Colonic mucosa (tissue), 4 donors: ENCODE measurements around the gene OBP2A. TPM values are rescaled to one million over a fixed set of nuclear protein-coding genes. Genes with fewer than 3 reads are reported as not detected.

Source experiments
- DNase-seq: peaks from one replicate; pipeline ENCODE4 v3.0.0-alpha.2; 2020
- H3K27ac ChIP-seq: fragments of 200-600 bp; one replicate; pipeline ENCODE4 v1.8.0; 2021
- H3K27me3 ChIP-seq: fragments of 200-600 bp; one replicate; pipeline ENCODE4 v1.8.0; 2021
- H3K36me3 ChIP-seq: fragments of 200-600 bp; one replicate; pipeline ENCODE4 v1.8.0; 2021
- H3K4me1 ChIP-seq: fragments of 200-600 bp; one replicate; pipeline ENCODE4 v1.8.0; 2021; ENCODE audit warnings: mild to moderate bottlenecking
- H3K4me3 ChIP-seq: fragments of 200-600 bp; one replicate; pipeline ENCODE4 v1.8.0; 2021
- H3K9ac ChIP-seq, 2 donors: one replicate each; pipeline ENCODE4 v1.7.0; 2013; ENCODE audit warnings: control low read depth in 2 of 2, low read depth in 2 of 2, low read length in 2 of 2
- H3K9me3 ChIP-seq: fragments of 200-600 bp; one replicate; pipeline ENCODE4 v1.8.0; 2021
- intact Hi-C: fragments of 100-400 bp; cut with DNase I; formaldehyde crosslinking; loops from one replicate; pipeline ENCODE4 v1.14.1; 2022
- total RNA-seq, 2 donors: library from RNA; stranded (reverse); fragmentation: NEBNext Ultra II Directional in 1 of 2; extraction: Animal tissue kit (Norgen Biotek cat#: 25700) in 1 of 2; gene quantifications; one replicate each; pipeline ENCODE4 v1.2.1, GENCODE V29; 2021
- TF ChIP-seq, protein P1 (sequence below): fragments of 200-600 bp; IDR thresholded peaks from one replicate; pipeline ENCODE4 v1.8.0; 2022; ENCODE audit warnings: antibody characterized with exemption, mild to moderate bottlenecking
- donor health status: healthy.
- donor health status: DM: no; HTN: no; CAD: no.
- donor health status: DM: no; HTN: no; CAD: no.

OBP2A gene
- total RNA-seq, 2 donors from 2014 or later: not detected

DNA sequence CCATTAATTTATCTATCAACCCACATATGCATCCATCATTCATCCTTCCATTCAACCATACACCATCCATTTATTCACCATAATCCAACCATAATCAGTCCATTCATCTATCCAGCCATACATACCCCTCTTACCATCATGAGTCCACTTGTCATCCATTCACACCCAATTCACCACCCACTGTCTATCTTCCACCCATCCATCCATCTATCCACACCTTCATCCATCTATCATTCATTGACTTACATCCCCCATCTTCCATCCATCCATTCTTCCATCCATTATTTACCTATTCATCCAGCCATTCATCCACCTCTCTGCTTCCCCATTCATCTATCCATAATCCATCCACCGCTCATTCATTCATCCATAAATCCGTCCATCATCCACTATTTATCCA is 33.4 kb downstream of the OBP2A start:
- Histone ChIP-seq H3K9me3 (no peaks in the 10 kb centered on the region), H3K27me3 (no peaks in the 10 kb centered on the region), H3K4me3 (no peak overlapping the region), H3K4me1 (no peaks in the 10 kb centered on the region), H3K27ac (no peak overlapping the region), H3K9ac (no peak overlapping the region), H3K36me3 (no peaks in the 10 kb centered on the region)
- TF ChIP-seq, protein P1, sequence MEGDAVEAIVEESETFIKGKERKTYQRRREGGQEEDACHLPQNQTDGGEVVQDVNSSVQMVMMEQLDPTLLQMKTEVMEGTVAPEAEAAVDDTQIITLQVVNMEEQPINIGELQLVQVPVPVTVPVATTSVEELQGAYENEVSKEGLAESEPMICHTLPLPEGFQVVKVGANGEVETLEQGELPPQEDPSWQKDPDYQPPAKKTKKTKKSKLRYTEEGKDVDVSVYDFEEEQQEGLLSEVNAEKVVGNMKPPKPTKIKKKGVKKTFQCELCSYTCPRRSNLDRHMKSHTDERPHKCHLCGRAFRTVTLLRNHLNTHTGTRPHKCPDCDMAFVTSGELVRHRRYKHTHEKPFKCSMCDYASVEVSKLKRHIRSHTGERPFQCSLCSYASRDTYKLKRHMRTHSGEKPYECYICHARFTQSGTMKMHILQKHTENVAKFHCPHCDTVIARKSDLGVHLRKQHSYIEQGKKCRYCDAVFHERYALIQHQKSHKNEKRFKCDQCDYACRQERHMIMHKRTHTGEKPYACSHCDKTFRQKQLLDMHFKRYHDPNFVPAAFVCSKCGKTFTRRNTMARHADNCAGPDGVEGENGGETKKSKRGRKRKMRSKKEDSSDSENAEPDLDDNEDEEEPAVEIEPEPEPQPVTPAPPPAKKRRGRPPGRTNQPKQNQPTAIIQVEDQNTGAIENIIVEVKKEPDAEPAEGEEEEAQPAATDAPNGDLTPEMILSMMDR: no peak
- DNase-seq: no peak
- intact Hi-C loops: no loop called here

DNA sequence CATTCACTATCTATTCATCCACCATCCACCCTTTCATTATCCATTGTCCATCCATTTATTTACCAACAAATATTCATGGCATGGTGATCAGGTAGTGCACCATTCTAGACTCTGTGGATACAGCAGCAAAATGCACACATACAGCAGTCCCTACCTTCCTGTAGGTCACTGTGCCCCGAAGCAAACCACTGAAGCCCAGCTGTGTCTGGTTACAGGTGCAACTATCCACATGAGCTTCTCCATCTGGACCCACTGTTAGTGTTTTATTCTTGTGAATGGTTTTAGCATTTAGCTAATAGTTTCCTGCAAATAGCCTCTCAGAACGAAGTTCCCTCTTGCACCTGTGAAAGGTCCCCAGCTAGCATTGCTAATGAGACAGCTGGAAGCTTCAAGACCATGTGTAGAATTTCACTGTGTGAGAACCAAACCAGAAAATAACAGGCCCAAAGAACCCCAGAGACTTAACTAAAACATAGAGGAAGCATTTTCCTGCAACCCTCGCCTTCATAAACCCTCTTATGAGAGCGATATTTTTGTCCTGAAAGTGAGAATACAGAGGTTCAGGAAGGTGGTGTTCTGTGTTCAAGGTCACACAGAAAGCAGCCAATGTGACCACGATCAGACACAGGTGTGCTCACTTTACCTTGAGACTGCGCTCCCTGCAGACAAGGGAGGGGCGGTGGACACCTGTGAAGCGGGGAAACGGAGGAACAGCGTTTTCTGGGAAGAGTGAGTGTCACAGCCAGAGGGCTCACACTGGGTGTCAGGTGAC is 34.1 kb downstream of the OBP2A start:
- no peak for DNase-seq
- Histone ChIP-seq H3K4me1 (no peaks in the 10 kb centered on the region), H3K4me3 (no peak overlapping the region), H3K9ac (no peak overlapping the region), H3K27me3 (no peaks in the 10 kb centered on the region), H3K36me3 (no peaks in the 10 kb centered on the region), H3K27ac (no peak overlapping the region), H3K9me3 (no peaks in the 10 kb centered on the region)
- intact Hi-C loops: no loop called here
- TF ChIP-seq, protein P1: no peak

DNA sequence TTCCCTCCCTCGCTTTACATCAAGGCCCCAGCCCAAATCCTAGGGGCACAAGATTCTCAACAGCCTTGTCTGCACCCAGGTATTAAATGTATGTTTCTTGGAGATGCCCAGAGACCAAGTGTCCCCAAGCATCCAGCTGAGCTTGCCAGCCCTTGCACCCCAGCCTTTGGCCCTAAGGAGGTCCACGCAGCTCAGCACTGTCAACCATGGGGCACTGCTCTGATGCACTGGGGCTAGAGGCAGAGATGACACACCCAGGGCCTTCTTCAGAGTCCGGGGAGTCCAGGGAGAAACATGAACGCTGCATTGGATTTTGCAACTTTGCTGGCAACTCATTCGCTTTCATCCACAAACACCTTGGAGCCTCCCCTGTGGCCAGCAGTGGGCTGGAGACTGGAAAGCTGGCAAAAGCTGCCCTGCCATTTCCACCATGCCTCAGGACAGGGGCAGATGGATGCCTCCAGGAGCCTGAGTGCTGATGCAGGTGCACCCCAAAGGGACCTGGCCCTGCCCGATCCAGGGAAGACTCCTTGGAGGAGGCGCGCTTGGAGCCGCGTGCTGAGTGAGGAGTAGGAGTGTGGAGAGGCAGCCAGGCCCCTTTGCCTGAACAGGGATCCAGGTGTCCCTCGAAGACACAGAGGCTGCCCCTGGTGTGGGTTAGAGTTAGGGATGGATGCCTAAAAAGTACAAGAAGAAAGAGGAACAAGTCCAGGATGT is 34.9 kb downstream of the OBP2A start:
- intact Hi-C loops: no loop called here
- Histone ChIP-seq H3K9me3 (no peaks in the 10 kb centered on the region), H3K9ac (no peak overlapping the region), H3K36me3 (no peaks in the 10 kb centered on the region), H3K4me1 (no peaks in the 10 kb centered on the region), H3K27me3 (no peaks in the 10 kb centered on the region), H3K4me3 (no peak overlapping the region), H3K27ac (no peak overlapping the region)
- DNase-seq: no peak
- TF ChIP-seq, protein P1: no peak

DNA sequence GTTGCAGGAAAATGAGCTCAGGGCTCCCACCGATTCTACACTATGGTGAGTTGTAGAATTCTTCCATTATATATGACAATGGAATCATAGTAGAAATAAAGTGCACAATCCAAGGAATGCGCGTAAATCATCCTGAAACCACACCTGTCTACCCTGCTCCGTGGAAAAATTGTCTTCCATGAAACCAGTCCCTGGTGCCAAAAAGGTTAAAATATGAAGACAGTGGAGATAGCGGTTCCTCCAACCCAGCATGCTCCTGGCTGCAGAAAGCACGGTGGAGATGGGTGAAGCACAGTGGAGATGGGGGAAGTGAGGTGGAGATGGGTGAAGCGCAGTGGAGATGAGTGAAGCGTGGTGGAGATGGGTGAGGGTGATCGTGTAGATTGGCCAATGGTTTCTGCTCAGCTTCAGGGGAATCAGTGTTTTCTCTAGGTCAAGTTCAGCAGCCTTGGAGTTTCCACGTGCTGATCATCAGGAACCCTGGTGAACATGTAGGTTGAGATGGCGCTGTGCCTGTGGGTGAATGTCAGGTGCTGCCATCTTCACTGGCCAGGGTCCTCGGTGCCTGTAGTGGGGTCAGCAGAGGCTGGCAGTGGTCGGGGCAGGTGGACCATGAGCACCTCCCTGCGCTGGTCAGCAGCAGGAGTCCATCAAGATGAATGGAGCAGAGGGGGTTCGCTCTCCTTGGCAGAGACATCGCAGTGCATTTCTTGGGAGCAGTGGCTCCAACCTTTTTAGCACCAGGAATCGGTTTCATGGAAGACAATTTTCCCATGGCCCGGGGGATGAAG is 35.9 kb downstream of the OBP2A start:
- TF ChIP-seq, protein P1: no peak
- intact Hi-C loops: no loop called here
- Histone ChIP-seq H3K9ac (no peak overlapping the region), H3K36me3 (no peaks in the 10 kb centered on the region), H3K27ac (no peak overlapping the region), H3K27me3 (no peaks in the 10 kb centered on the region), H3K4me3 (no peak overlapping the region), H3K9me3 (no peaks in the 10 kb centered on the region), H3K4me1 (no peaks in the 10 kb centered on the region)
- no peak for DNase-seq

DNA sequence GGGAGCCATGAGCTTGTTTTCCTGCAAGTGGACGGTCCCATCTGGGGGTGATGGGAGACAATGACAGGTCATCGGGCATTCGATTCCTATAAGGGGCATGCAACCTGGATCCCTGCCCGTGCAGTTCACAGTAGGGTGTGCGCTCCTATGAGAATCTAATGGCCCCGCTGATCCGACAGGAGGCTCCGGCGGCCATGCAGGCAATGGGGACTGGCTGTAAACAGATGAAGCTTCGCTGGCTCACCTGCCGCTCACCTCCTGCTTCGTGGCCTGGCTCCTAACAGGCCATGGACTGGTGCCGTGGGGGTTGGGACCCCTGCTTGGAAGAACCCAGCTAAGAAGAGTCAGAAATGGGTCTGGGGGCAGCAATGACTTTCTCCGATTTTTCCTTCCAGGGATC is 36.6 kb downstream of the OBP2A start:
- Histone ChIP-seq H3K4me1 (no peaks in the 10 kb centered on the region), H3K27me3 (no peaks in the 10 kb centered on the region), H3K36me3 (no peaks in the 10 kb centered on the region), H3K27ac (no peak overlapping the region), H3K9me3 (no peaks in the 10 kb centered on the region), H3K4me3 (no peak overlapping the region), H3K9ac (no peak overlapping the region)
- no peak for DNase-seq
- TF ChIP-seq, protein P1: no peak
- intact Hi-C loops: no loop called here
